ENCODE results near the gene P2RY12. TPM values are rescaled to one million over a fixed set of nuclear protein-coding genes. Genes with fewer than 3 reads are reported as not detected.

P2RY12 gene
- total and polyA plus RNA-seq, 2 donors (not counting 1 experiment from before 2014, with no cell fraction given): 0.42 to 0.79 TPM

GRCh38 chr3:151327571-151328198 lies 56.9 kb downstream of the P2RY12 start:
- Histone ChIP-seq H3K27me3 (replicated peaks in 1 of 4; ENCODE audit: control extremely low read depth in 1 of 4, control insufficient read depth in 3 of 4, insufficient read depth in 4 of 4, low read length in 3 of 4) (no peaks in the 10 kb centered on the region), H2AFZ (ENCODE audit: insufficient read depth, low read depth, low read length, poor library complexity, severe bottlenecking) (no peak overlapping the region), H3K4me2 (replicated peaks; ENCODE audit: low read depth, low read length, poor library complexity, severe bottlenecking) (no peak overlapping the region), H3K9ac (ENCODE audit: low read length) (no peak overlapping the region), H3K27ac (ENCODE audit: low read length in 2 of 2) (no peak overlapping the region), H3K79me2 (ENCODE audit: control insufficient read depth, insufficient read depth, low read length) (no peaks in the 10 kb centered on the region), H3K4me3 (ENCODE audit: control extremely low read depth in 1 of 5, extremely low read depth in 1 of 5, insufficient read depth in 1 of 5, low read depth in 2 of 5, low read length in 4 of 5) (peak overlapping the region in 1 of 5 experiments; percentile 82), H4K20me1 (ENCODE audit: control insufficient read depth, insufficient read depth, low read length, poor library complexity, severe bottlenecking) (no peaks in the 10 kb centered on the region), H3K36me3 (replicated peaks in 1 of 2; ENCODE audit: control extremely low read depth in 1 of 2, control insufficient read depth in 1 of 2, extremely low read depth in 1 of 2, insufficient read depth in 2 of 2, low read length in 1 of 2) (no peaks in the 10 kb centered on the region), H3K9me3 (ENCODE audit: control extremely low read depth in 1 of 3, control insufficient read depth in 2 of 3, insufficient read depth in 1 of 3, low read length in 2 of 3) (no peaks in the 10 kb centered on the region), H3K4me1 (ENCODE audit: control insufficient read depth in 2 of 2, insufficient read depth in 2 of 2, low read length in 2 of 2) (peaks cover 7 to 8% of the 10 kb centered on the region in 2 donors)
- no peak for TF ChIP-seq EZH2 (IDR thresholded peaks at IDR 0.05; ENCODE audit: borderline replicate concordance, insufficient read depth, low read depth, low read length, poor library complexity, severe bottlenecking)
- peak; percentile 81 for TF ChIP-seq CTCF (IDR thresholded peaks at IDR 0.05)
- Mint-ChIP-seq H3K4me1 (peaks cover 26% of the 10 kb centered on the region), H3K27ac (peak overlapping the region; percentile 75), H3K9me3 (ENCODE audit: insufficient read depth) (no peaks in the 10 kb centered on the region), H3K4me3 (no peak overlapping the region), H3K27me3 (no peaks in the 10 kb centered on the region)
- WGBS (ENCODE audit: insufficient coverage): no CpG with 5 or more reads among the region's 3 CpGs
- ChIA-PET CTCF (interaction anchor here (0.5 to 4.7 kb wide), 23 partner anchors 9 to 986 kb away, joined by 3 to 26 read pairs (median 4); partner anchors contain the start of gene P2RY12), POLR2A (interaction anchor here (0.6 kb wide), 1 partner anchor 1804 kb away, joined by 3 read pairs; no protein-coding TSS in a partner anchor)
- intact Hi-C loops (cut with micrococcal nuclease): loop anchor here (2.0 to 5.0 kb wide), 3 partner anchors 25 to 55 kb away; partner anchors contain the start of gene P2RY14
- DNase-seq (peak; percentile 33), ATAC-seq (ENCODE audit: low read depth) (no peak)

GRCh38 chr3:151322511-151322910 lies 62.0 kb downstream of the P2RY12 start:
- Mint-ChIP-seq H3K27ac (no peak overlapping the region), H3K27me3 (no peaks in the 10 kb centered on the region), H3K9me3 (ENCODE audit: insufficient read depth) (no peaks in the 10 kb centered on the region), H3K4me3 (no peak overlapping the region), H3K4me1 (peaks cover 7% of the 10 kb centered on the region)
- intact Hi-C loops (cut with micrococcal nuclease): no loop called here
- no peaks in the 10 kb centered on the region for H3K9me3 ChIP-seq (ENCODE audit: control extremely low read depth in 1 of 3, control insufficient read depth in 2 of 3, insufficient read depth in 1 of 3, low read length in 2 of 3)
- no peaks in the 10 kb centered on the region for H3K79me2 ChIP-seq (ENCODE audit: control insufficient read depth, insufficient read depth, low read length)
- no peaks in the 10 kb centered on the region for H3K36me3 ChIP-seq (replicated peaks in 1 of 2; ENCODE audit: control extremely low read depth in 1 of 2, control insufficient read depth in 1 of 2, extremely low read depth in 1 of 2, insufficient read depth in 2 of 2, low read length in 1 of 2)
- DNase-seq: no peak
- no peak for ATAC-seq (ENCODE audit: low read depth)
- no peaks in the 10 kb centered on the region for H3K4me1 ChIP-seq (ENCODE audit: control insufficient read depth in 2 of 2, insufficient read depth in 2 of 2, low read length in 2 of 2)
- H3K9ac ChIP-seq (ENCODE audit: low read length): no peak overlapping the region
- TF ChIP-seq CTCF (IDR thresholded peaks at IDR 0.05) (no peak), EZH2 (IDR thresholded peaks at IDR 0.05; ENCODE audit: borderline replicate concordance, insufficient read depth, low read depth, low read length, poor library complexity, severe bottlenecking) (no peak)
- ChIA-PET POLR2A (no interaction called here), CTCF (no interaction called here)
- no CpG with 5 or more reads among the region's 1 CpG for WGBS (ENCODE audit: insufficient coverage)
- no peak overlapping the region for H3K4me2 ChIP-seq (replicated peaks; ENCODE audit: low read depth, low read length, poor library complexity, severe bottlenecking)
- no peak overlapping the region for H3K27ac ChIP-seq (ENCODE audit: low read length in 2 of 2)
- H4K20me1 ChIP-seq (ENCODE audit: control insufficient read depth, insufficient read depth, low read length, poor library complexity, severe bottlenecking): no peaks in the 10 kb centered on the region
- no peaks in the 10 kb centered on the region for H3K27me3 ChIP-seq (replicated peaks in 1 of 4; ENCODE audit: control extremely low read depth in 1 of 4, control insufficient read depth in 3 of 4, insufficient read depth in 4 of 4, low read length in 3 of 4)
- no peak overlapping the region for H2AFZ ChIP-seq (ENCODE audit: insufficient read depth, low read depth, low read length, poor library complexity, severe bottlenecking)
- no peak overlapping the region for H3K4me3 ChIP-seq (ENCODE audit: control extremely low read depth in 1 of 5, extremely low read depth in 1 of 5, insufficient read depth in 1 of 5, low read depth in 2 of 5, low read length in 4 of 5)
